ENCODE measurements around the gene GPRASP2.

- TF ChIP-seq POLR2A (IDR thresholded peaks at IDR 0.05; ENCODE audit: low read length) (no peak), GATA1 (IDR thresholded peaks at IDR 0.05; ENCODE audit: low read depth, low read length) (no peak)
Measured at GRCh38 chrX:102694749-102695148, 17.5 kb upstream of the GPRASP2 start.

Data from erythroblast (primary cell).